Measurements from ENCODE around the gene C4orf51. TPM values are rescaled to one million over a fixed set of nuclear protein-coding genes. Genes with fewer than 3 reads are reported as not detected.

Gene C4orf51
- total RNA-seq, 2 experiments from 2014 or later = not detected

GRCh38 chr4:145730026-145730425 lies 50.1 kb downstream of the C4orf51 start:
- Mint-ChIP-seq H3K4me1 (peaks cover 11% of the 10 kb centered on the region), H3K9me3 (no peaks in the 10 kb centered on the region), H3K4me3 (no peak overlapping the region), H3K36me3 (no peaks in the 10 kb centered on the region), H3K27ac (no peak overlapping the region), H3K27me3 (peaks cover 32% of the 10 kb centered on the region)
- DNase-seq = no peak

- H3K36me3 Mint-ChIP-seq = no peaks in the 10 kb centered on the region
- no peak overlapping the region for H3K27ac Mint-ChIP-seq
- no peaks in the 10 kb centered on the region for H3K9me3 Mint-ChIP-seq
- no peak overlapping the region for H3K4me3 Mint-ChIP-seq
- no peak for DNase-seq
- H3K27me3 Mint-ChIP-seq = peaks cover 29% of the 10 kb centered on the region
- peaks cover 11% of the 10 kb centered on the region for H3K4me1 Mint-ChIP-seq
Observed at GRCh38 chr4:145731028-145731427, 51.1 kb downstream of the C4orf51 start.

DNA sequence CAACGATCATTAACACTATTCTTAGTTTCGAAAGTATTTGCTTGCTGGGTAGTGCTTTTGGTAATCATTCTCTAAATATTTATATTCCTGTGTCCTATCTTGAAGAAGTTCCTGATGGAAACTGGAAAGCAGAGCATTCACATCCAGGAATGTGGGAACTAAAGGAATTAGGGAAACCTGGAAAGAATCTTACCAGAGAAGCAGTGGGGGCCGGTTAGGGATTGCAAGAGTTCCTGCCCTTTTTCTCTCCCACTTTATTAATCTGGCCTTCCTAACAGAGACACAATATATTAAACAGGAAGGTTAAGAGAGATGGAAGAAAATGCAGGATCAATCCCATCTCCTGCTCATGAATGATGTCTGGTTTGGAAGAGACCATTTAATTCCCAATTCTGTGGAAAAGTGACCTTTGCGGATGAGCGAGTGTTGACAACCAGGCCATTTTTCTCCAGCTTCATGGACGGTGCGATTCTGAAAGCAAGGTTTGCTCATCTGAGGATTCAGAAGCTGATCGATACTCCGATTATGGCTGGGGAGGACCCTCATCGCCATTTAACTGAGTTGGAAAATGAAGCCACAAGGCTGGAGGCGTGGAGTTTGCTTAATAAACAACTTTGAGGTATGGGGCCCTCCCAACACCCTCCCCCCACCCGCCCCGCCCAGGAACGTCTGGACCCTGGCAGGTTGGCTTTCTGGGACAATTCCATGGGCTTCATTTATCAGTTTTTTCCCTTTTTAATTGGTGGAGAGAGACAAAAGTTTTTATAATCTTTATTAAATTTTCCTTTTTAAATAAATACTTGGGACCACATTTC lies 52.3 kb downstream of the C4orf51 start:
- Mint-ChIP-seq H3K27ac (peak overlapping the region; percentile 42), H3K4me3 (peak overlapping the region; percentile 72), H3K4me1 (peaks cover 11% of the 10 kb centered on the region), H3K9me3 (no peaks in the 10 kb centered on the region), H3K27me3 (peaks cover 29% of the 10 kb centered on the region), H3K36me3 (no peaks in the 10 kb centered on the region)
- DNase-seq = no peak

GRCh38 chr4:145732895-145733880 lies 53.2 kb downstream of the C4orf51 start:
- peak overlapping the region; percentile 73 for H3K4me3 Mint-ChIP-seq
- H3K27ac Mint-ChIP-seq = peak overlapping the region; percentile 60
- peak; percentile 90 for DNase-seq
- H3K4me1 Mint-ChIP-seq = peaks cover 11% of the 10 kb centered on the region
- no peaks in the 10 kb centered on the region for H3K9me3 Mint-ChIP-seq
- no peaks in the 10 kb centered on the region for H3K36me3 Mint-ChIP-seq
- H3K27me3 Mint-ChIP-seq = peaks cover 27% of the 10 kb centered on the region

DNA sequence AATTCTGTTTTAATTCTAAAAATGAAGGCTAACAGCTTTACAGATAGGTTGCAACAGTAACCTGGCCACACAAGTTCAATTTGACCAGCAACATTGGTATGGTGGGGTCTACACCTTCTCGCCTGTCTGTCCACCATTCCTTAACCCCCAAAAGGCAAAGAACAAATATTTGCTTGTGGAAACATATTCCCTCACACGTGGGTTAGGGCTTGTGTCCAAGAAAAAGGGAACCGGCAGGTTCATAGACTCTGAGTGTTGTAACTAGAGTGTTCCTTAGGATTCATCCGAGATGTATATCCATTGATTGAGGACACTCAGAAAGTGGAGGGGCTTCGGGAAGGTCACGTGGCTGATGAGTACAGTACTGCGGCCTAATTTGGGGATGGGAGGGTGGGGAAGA lies 54.1 kb downstream of the C4orf51 start:
- Mint-ChIP-seq H3K4me3 (no peak overlapping the region), H3K9me3 (no peaks in the 10 kb centered on the region), H3K4me1 (peaks cover 11% of the 10 kb centered on the region), H3K27me3 (peaks cover 25% of the 10 kb centered on the region), H3K27ac (no peak overlapping the region), H3K36me3 (no peaks in the 10 kb centered on the region)
- DNase-seq = no peak

DNA sequence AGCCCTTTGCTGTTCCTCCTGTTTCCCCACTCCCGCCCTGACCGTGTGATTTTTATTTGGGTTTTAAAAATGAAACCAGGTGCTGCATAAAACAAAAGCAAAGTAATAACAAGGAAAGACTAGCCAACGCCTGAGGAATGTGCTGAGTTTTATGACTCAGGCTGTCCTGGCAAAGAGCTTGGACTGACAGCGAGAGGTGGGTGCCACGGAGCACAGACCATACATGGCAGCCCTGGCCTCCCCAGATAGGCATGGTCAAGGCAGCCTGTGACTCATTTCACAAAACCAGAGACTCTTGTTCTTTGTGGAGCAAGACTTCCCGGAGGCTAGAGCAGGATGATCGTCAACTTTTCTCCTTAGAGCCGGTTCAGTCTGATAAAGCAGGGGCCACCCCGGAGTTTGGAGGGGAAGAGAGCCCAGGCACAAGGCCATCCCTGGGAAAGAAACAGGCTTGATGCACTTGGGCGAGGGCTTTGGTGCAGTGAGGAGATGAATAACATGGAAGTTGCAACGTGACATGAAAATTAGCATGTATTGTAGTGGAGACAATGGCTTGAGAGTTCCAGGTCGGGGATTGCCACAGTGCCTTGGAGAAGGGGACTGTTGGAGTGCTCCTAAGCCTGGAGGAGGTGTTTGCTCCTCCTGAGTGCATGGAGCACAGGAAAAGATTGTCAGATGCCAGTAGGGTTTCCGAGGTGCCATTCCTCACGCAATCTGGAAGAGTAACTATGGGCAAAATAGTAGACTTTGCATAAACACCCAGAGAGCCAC lies 54.8 kb downstream of the C4orf51 start:
- Mint-ChIP-seq H3K4me3 (no peak overlapping the region), H3K27me3 (peaks cover 20% of the 10 kb centered on the region), H3K9me3 (no peaks in the 10 kb centered on the region), H3K27ac (no peak overlapping the region), H3K36me3 (no peaks in the 10 kb centered on the region), H3K4me1 (peaks cover 11% of the 10 kb centered on the region)
- no peak for DNase-seq

- DNase-seq = no peak
- H3K36me3 Mint-ChIP-seq = no peaks in the 10 kb centered on the region
- H3K27me3 Mint-ChIP-seq = peaks cover 16% of the 10 kb centered on the region
- no peak overlapping the region for H3K27ac Mint-ChIP-seq
- no peak overlapping the region for H3K4me3 Mint-ChIP-seq
- H3K4me1 Mint-ChIP-seq = peaks cover 11% of the 10 kb centered on the region
- no peaks in the 10 kb centered on the region for H3K9me3 Mint-ChIP-seq
Observed at GRCh38 chr4:145735347-145735675, 55.4 kb downstream of the C4orf51 start.

- Mint-ChIP-seq H3K9me3 (no peaks in the 10 kb centered on the region), H3K27me3 (peaks cover 18% of the 10 kb centered on the region)
Observed at GRCh38 chr4:145735827-145736226, 55.9 kb downstream of the C4orf51 start.

GRCh38 chr4:145736241-145736831 lies 56.4 kb downstream of the C4orf51 start:
- H3K4me3 Mint-ChIP-seq = no peak overlapping the region
- no peak for DNase-seq

More at GRCh38 chr4:145735827-145736226, 55.9 kb downstream of the C4orf51 start:
- no peak overlapping the region for H3K4me3 Mint-ChIP-seq
- peaks cover 11% of the 10 kb centered on the region for H3K4me1 Mint-ChIP-seq
- H3K27ac Mint-ChIP-seq = no peak overlapping the region
- DNase-seq = no peak
- H3K36me3 Mint-ChIP-seq = no peaks in the 10 kb centered on the region

GRCh38 chr4:145739845-145740244 lies 59.9 kb downstream of the C4orf51 start:
- Mint-ChIP-seq H3K27ac (no peak overlapping the region), H3K4me1 (no peaks in the 10 kb centered on the region), H3K9me3 (no peaks in the 10 kb centered on the region)

More at GRCh38 chr4:145736241-145736831, 56.4 kb downstream of the C4orf51 start:
- Mint-ChIP-seq H3K27me3 (peaks cover 19% of the 10 kb centered on the region), H3K27ac (no peak overlapping the region), H3K4me1 (peaks cover 11% of the 10 kb centered on the region), H3K9me3 (no peaks in the 10 kb centered on the region), H3K36me3 (no peaks in the 10 kb centered on the region)

GRCh38 chr4:145740806-145741205 lies 60.9 kb downstream of the C4orf51 start:
- H3K4me1 Mint-ChIP-seq = no peaks in the 10 kb centered on the region
- no peak overlapping the region for H3K4me3 Mint-ChIP-seq
- DNase-seq = no peak
- H3K27ac Mint-ChIP-seq = no peak overlapping the region
- H3K27me3 Mint-ChIP-seq = peaks cover 35% of the 10 kb centered on the region
- H3K36me3 Mint-ChIP-seq = no peaks in the 10 kb centered on the region
- peaks cover 5% of the 10 kb centered on the region for H3K9me3 Mint-ChIP-seq

More at GRCh38 chr4:145739845-145740244, 59.9 kb downstream of the C4orf51 start:
- no peak overlapping the region for H3K4me3 Mint-ChIP-seq
- peaks cover 28% of the 10 kb centered on the region for H3K27me3 Mint-ChIP-seq
- H3K36me3 Mint-ChIP-seq = no peaks in the 10 kb centered on the region
- no peak for DNase-seq

DNA sequence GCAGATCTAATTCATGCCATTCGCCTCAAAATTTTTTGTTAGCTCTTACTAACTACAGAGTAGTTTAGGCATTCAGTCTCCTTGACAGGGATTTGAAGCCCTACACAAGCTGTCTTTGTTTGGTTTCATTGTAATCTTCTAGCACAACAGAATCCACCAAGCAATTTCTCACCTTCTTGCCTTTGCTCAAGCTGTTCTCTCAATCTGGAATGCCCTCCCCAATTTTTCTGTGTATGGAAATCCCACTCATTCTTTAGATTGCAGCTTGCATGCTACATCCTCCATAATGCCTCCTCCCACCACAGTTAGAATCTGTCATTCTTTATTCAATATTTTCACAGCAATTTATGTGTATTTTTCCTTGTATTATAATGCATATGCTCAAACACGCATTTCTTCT lies 63.7 kb downstream of the C4orf51 start:
- no peak for DNase-seq
- Mint-ChIP-seq H3K4me3 (no peak overlapping the region), H3K27me3 (peaks cover 60% of the 10 kb centered on the region), H3K27ac (no peak overlapping the region), H3K9me3 (peaks cover 9% of the 10 kb centered on the region), H3K4me1 (no peaks in the 10 kb centered on the region), H3K36me3 (no peaks in the 10 kb centered on the region)

DNA sequence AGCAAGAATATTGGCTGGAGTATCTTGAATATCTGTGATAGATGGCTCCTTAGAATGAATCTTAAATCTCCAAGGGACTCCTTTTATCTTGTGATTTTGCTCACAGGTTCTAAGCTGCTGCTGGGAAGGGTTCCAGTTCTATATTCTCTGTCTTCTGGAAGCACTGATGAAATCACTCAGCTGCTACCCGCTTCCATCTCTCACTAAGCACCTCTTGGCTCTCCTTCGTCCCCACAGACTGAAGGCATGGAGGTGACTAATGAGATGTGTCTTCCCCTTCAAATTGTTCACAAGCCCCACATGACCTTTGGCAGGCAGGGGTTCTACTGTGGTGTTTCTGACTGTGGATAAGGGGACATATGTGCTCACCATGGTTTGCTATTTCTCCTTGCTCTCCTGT lies 75.9 kb downstream of the C4orf51 start:
- peak overlapping the region; percentile 81 for H3K27ac Mint-ChIP-seq
- no peak for DNase-seq

GRCh38 chr4:145756244-145756643 lies 76.3 kb downstream of the C4orf51 start:
- Mint-ChIP-seq H3K36me3 (peaks cover 42% of the 10 kb centered on the region), H3K27ac (peak overlapping the region; percentile 81), H3K4me1 (peaks cover 29% of the 10 kb centered on the region), H3K9me3 (no peaks in the 10 kb centered on the region), H3K4me3 (no peak overlapping the region), H3K27me3 (no peaks in the 10 kb centered on the region)
- DNase-seq = no peak

More for the DNA sequence above, 75.9 kb downstream of the C4orf51 start:
- H3K36me3 Mint-ChIP-seq = peaks cover 38% of the 10 kb centered on the region
- H3K9me3 Mint-ChIP-seq = no peaks in the 10 kb centered on the region
- H3K4me3 Mint-ChIP-seq = no peak overlapping the region
- H3K27me3 Mint-ChIP-seq = no peaks in the 10 kb centered on the region
- peaks cover 29% of the 10 kb centered on the region for H3K4me1 Mint-ChIP-seq
